ENCODE data around the gene GRAMD1A.
A peak's percentile ranks its signal among the peaks of the same experiment; 100 is the strongest.

GRAMD1A gene

DNA sequence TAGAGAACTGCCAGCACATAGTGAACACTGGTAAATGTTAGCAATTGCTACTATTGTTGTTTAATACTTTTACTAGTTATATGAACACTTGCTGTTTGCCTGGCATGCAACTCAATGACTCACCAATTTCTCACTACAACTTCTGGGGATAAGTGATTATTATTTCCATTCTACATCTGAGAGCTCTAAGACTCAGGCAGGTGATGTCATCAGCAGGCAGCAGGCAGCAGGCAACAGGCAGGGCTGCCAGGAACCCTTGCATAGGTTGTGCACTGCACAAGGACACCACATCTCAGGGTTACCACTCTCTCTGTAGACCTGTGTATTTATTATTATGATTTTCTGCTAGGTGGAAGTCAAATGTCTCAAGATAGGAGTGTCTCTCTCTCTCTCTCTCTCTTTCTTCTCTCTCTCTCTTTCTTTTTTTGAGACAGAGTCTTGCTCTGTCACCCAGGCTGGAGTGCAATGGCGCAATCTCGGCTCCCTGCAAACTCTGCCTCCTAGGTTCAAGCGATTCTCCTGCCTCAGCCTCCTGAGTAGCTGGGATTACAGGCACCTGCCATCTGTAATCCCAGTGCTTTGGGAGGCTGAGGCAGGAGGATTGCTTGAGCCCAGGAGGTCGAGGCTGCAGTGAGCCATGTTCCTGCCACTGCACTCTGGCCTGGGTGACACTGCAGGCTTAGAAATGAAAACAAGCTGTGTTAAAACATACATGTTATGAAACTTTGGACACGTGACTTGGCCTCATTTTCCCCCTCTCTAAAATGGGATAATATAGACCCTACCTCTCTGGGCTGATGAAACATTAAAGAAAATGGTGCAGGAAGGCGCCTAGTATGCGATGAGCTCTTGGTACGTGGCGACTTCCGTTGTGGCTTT is 64.1 kb downstream of the GRAMD1A start:
- TF ChIP-seq, protein P1, sequence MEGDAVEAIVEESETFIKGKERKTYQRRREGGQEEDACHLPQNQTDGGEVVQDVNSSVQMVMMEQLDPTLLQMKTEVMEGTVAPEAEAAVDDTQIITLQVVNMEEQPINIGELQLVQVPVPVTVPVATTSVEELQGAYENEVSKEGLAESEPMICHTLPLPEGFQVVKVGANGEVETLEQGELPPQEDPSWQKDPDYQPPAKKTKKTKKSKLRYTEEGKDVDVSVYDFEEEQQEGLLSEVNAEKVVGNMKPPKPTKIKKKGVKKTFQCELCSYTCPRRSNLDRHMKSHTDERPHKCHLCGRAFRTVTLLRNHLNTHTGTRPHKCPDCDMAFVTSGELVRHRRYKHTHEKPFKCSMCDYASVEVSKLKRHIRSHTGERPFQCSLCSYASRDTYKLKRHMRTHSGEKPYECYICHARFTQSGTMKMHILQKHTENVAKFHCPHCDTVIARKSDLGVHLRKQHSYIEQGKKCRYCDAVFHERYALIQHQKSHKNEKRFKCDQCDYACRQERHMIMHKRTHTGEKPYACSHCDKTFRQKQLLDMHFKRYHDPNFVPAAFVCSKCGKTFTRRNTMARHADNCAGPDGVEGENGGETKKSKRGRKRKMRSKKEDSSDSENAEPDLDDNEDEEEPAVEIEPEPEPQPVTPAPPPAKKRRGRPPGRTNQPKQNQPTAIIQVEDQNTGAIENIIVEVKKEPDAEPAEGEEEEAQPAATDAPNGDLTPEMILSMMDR (IDR thresholded peaks at IDR 0.05; ENCODE audit: low read depth, low read length), result no peak
- in situ Hi-C loops (cut with HindIII; ENCODE audit: low sequenced_read_pairs), result no loop called here
- H3K4me3 ChIP-seq (ENCODE audit: low read depth, low read length), result no peak overlapping the region
- DNase-seq (ENCODE audit: low read depth, low spot score), result peak; percentile 69

DNA sequence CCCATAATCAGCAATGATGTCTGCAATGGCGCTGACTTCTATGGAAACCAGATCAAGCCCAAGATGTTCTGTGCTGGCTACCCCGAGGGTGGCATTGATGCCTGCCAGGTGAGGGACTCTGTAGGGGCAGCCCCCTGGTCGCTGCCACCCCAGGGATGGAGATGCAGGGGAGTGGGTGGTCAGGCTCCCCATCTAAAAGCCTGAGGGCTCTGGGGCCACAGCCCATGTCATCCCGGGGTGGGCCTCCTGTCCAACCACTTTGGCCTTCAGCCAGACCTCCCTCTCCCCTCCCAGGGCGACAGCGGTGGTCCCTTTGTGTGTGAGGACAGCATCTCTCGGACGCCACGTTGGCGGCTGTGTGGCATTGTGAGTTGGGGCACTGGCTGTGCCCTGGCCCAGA is 65.5 kb downstream of the GRAMD1A start:
- TF ChIP-seq, protein P1 (IDR thresholded peaks at IDR 0.05; ENCODE audit: low read depth, low read length), result no peak
- no peak overlapping the region for H3K4me3 ChIP-seq (ENCODE audit: low read depth, low read length)
- in situ Hi-C loops (cut with HindIII; ENCODE audit: low sequenced_read_pairs), result no loop called here
- DNase-seq (ENCODE audit: low read depth, low spot score), result no peak

DNA sequence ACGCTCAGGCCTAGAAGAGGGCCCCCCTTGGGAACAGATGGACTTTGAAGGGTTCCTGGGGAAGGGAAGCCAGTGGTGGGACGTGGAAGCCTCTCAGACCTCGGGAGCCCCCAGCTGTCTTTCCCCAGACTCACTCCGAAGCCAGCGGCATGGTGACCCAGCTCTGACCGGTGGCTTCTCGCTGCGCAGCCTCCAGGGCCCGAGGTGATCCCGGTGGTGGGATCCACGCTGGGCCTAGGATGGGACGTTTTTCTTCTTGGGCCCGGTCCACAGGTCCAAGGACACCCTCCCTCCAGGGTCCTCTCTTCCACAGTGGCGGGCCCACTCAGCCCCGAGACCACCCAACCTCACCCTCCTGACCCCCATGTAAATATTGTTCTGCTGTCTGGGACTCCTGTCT is 66.0 kb downstream of the GRAMD1A start:
- no peak overlapping the region for H3K4me3 ChIP-seq (ENCODE audit: low read depth, low read length)
- in situ Hi-C loops (cut with HindIII; ENCODE audit: low sequenced_read_pairs), result no loop called here
- DNase-seq (ENCODE audit: low read depth, low spot score), result no peak
- TF ChIP-seq, protein P1 (IDR thresholded peaks at IDR 0.05; ENCODE audit: low read depth, low read length), result no peak

DNA sequence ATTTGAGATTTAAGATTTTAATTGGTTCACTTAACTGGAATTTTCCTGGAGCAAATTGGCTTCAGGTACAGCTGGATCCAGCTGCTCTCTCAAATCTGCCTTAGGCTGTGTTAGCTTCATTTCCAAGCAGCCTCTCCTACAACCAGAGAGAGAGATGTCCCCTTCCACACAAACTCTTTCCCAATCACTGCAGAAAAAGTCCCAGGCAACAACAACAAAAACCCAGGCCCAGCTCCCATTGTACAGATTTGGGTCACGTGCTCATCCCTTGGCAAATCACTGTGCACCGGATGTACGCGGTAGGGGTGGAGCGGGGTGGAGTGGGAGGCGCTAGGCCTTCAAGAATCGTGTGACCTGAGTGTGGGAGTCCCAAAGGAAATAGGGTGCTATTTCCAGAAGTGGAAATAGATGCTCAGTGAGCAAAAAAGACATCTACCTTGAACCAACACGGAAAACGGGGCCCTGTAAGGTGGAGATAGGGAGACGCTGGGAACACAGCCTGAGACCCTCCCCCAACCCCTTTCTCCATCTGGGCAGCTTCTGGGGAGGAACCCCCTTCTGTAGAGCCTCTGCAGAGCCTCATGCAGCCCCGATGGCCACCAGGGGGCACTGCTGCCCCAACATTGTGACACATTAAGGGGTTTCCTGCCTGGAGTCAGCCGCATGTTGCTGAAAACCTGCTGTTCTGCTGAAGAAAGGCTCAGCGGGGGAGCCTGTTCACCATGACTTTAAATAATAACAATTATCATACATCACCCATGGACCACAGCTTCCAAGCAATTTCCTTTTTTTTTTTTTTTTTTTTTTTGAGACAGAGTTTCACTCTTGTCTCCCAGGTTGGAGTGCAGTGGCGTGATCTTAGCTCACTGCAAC is 66.8 kb downstream of the GRAMD1A start:
- in situ Hi-C loops (cut with HindIII; ENCODE audit: low sequenced_read_pairs), result no loop called here
- no peak overlapping the region for H3K4me3 ChIP-seq (ENCODE audit: low read depth, low read length)
- peak; percentile 88 for DNase-seq (ENCODE audit: low read depth, low spot score)
- TF ChIP-seq, protein P1 (IDR thresholded peaks at IDR 0.05; ENCODE audit: low read depth, low read length), result peak; percentile 93

DNA sequence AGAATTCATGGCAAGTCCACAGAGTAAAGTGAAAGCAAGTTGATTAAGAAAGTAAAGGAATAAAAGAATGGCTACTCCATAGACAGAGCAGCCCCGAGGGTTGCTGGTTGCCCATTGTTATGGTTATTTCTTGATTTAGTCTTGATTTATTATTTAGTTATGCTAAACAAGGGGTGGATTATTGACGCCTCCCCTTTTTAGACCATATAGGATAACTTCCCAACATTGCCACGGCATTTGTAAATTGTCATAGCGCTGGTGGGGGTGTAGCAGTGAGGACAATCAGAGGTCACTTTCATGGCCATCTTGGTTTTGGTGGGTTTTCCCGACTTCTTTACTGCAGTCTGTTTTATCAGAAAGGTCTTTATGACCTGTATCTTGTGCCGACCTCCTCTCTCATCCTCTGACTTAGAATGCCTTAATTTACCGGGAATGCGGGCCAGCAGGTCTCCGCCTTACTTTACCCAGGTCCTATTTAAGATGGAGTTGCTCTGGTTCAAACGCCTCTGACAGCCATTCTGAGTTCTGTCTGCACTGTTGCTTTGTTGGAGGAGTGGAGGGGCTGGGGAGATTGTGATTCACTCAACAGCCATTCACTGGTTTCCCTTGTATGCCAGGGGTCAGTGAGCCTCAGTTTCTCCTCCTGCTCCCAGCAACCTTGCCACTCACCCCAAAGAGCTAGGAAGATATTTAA is 69.0 kb downstream of the GRAMD1A start:
- in situ Hi-C loops (cut with HindIII; ENCODE audit: low sequenced_read_pairs), result no loop called here
- TF ChIP-seq, protein P1 (IDR thresholded peaks at IDR 0.05; ENCODE audit: low read depth, low read length), result no peak
- H3K4me3 ChIP-seq (ENCODE audit: low read depth, low read length), result no peak overlapping the region
- DNase-seq (ENCODE audit: low read depth, low spot score), result no peak

DNA sequence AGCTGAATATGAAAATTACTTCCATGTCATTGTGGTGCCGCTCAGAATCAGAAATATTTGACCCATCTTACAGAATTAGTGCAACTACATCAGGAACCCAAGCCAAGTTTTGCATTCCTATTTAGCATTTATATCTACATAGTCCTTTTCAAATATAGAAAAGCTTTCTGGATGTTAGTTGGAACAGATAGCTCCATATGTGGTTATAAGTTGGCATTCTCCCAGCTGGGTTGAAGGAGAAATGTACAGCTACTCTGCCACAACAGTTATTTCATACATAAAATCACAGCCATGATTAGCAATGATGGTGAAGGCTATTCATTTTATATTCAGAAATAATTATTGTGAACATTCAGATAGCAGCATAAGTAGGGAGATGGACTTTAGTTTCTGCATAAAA is 69.6 kb downstream of the GRAMD1A start:
- TF ChIP-seq, protein P1 (IDR thresholded peaks at IDR 0.05; ENCODE audit: low read depth, low read length), result no peak
- in situ Hi-C loops (cut with HindIII; ENCODE audit: low sequenced_read_pairs), result no loop called here

More for the DNA sequence above, 69.6 kb downstream of the GRAMD1A start:
- peak; percentile 13 for DNase-seq (ENCODE audit: low read depth, low spot score)
- H3K4me3 ChIP-seq (ENCODE audit: low read depth, low read length), result no peak overlapping the region

Data from astrocyte of the spinal cord (primary cell).